ENCODE results near the gene NTN1. TPM values are rescaled to one million over a fixed set of nuclear protein-coding genes. Genes with fewer than 3 reads are reported as not detected.
A peak's percentile ranks its signal among the peaks of the same experiment; 100 is the strongest.
"Not testable (repeated sequence)": the region's sequence is repeated elsewhere in the genome, so short reads cannot be mapped to it uniquely, and the experiment has no call there.

NTN1 gene
- total RNA-seq, 4 donors from 2014 or later: 74.3 to 211 (median 107) TPM

DNA sequence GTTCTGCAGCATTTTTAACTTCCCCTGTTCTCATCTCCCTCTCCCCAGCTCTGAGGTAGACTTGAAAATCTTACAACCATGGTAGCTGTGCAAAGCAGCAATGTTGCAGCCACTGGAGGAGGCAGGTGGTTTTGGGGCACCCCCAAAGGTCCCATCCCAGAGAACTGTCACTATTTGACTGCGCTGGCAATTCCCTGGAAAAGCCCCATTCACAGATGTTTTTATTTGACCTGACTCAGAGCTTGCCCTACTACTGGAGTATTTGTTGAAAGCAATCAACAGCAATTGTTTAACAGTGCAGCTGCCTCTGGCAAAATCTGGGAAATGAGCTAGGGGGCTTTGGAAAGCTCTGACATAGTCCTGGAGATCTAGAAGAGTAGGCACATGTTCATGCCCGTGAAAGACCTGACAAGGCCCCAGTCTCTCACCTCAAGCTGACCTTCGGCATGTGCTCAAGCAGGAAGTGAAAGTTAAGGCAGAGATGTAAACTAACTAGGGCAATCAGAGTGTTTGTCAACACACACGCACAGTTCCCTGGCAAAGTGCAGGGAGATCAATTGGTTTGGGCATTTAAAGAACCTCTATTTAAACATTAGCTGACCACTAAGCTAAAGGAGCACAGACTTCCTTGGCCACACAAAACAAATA is 36.1 kb upstream of the NTN1 start:
- Histone ChIP-seq H3K4me3 (no peak overlapping the region), H3K27me3 (no peaks in the 10 kb centered on the region), H3K9me3 (peaks cover 0 to 7% (median 0%) of the 10 kb centered on the region in 3 donors), H3K4me1 (no peaks in the 10 kb centered on the region), H3K27ac (no peak overlapping the region), H3K36me3 (no peaks in the 10 kb centered on the region)
- no peak for ATAC-seq
- 71 to 90% methylated on average over 2 to 4 of the region's 4 CpGs for WGBS, 2 donors (ENCODE audit: low coverage in 1 of 2)
- TF ChIP-seq EP300 (IDR thresholded peaks at IDR 0.05) (no peak), POLR2A (IDR thresholded peaks at IDR 0.05) (no peak), POLR2AphosphoS5 (IDR thresholded peaks at IDR 0.05) (no peak)
- TF ChIP-seq, protein P1, sequence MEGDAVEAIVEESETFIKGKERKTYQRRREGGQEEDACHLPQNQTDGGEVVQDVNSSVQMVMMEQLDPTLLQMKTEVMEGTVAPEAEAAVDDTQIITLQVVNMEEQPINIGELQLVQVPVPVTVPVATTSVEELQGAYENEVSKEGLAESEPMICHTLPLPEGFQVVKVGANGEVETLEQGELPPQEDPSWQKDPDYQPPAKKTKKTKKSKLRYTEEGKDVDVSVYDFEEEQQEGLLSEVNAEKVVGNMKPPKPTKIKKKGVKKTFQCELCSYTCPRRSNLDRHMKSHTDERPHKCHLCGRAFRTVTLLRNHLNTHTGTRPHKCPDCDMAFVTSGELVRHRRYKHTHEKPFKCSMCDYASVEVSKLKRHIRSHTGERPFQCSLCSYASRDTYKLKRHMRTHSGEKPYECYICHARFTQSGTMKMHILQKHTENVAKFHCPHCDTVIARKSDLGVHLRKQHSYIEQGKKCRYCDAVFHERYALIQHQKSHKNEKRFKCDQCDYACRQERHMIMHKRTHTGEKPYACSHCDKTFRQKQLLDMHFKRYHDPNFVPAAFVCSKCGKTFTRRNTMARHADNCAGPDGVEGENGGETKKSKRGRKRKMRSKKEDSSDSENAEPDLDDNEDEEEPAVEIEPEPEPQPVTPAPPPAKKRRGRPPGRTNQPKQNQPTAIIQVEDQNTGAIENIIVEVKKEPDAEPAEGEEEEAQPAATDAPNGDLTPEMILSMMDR (IDR thresholded peaks at IDR 0.05): no peak

DNA sequence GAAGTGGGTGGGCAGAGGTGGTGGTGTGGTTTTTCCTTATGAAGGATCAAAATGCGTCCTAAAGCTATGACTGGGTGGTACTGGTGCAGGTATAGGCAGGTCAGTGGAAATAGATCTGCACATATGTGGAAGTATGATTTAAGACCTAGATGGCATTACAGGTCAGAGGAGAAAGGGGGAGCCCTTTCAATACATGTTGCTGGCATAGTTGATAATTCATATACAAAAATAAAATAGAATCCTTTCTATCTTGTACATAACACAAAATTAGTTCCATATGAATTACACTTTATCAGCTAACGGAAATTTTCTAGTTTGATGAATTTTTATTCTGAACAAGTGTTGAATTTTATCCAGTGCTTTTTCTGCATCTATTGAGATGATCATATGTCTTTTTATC is 35.0 kb upstream of the NTN1 start:
- H3K9me3 ChIP-seq: peaks cover 0 to 7% (median 0%) of the 10 kb centered on the region in 3 donors
- 66 to 81% methylated on average over 2 of the region's 2 CpGs for WGBS, 2 donors (ENCODE audit: low coverage in 1 of 2)
- no peaks in the 10 kb centered on the region for H3K27me3 ChIP-seq
- H3K27ac ChIP-seq: no peak overlapping the region
- H3K4me1 ChIP-seq: no peaks in the 10 kb centered on the region
- no peak for ATAC-seq
- TF ChIP-seq, protein P1 (IDR thresholded peaks at IDR 0.05): peak in 1 of 4 experiments; percentile 12
- TF ChIP-seq EP300 (IDR thresholded peaks at IDR 0.05): no peak
- no peak overlapping the region for H3K4me3 ChIP-seq
- H3K36me3 ChIP-seq: no peaks in the 10 kb centered on the region

DNA sequence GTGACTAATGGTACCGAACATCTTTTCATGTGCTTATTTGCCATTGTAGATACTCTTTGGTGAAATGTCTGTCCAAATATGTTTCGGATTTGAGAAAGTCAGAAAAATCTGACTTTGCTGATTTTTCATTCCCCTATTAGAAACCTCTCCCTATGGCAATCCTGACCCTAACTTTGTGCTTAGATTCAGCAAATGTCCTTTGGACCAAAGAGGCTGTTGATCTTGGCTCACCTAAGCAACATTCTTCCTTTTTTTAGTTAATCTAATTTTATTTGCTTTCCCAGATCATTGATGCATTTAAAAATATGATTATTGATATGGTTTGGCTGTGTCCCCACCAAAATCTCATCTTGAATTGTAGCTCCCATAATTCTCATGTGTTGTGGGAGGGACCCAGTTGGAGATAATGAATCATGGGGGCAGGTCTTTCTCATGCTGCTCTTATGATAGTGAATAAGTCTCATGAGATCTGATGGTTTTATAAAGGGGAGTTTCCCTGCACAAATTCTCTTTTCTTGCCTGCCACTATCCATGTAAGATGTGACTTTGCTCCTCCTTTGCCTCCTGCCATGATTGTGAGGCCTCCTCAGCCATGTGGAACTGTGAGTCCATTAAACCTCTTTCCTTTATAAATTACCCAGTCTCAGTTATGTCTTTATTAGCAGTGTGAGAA is 32.9 kb upstream of the NTN1 start:
- not testable (repeated sequence) for H3K4me3 ChIP-seq, H3K27ac ChIP-seq, H3K27me3 ChIP-seq, ATAC-seq, H3K4me1 ChIP-seq, H3K36me3 ChIP-seq, H3K9me3 ChIP-seq
- WGBS, 2 donors (ENCODE audit: low coverage in 1 of 2): 50% methylated on average over 2 of the region's 2 CpGs; no CpG with 5 or more reads in 1 of the 2 donors

DNA sequence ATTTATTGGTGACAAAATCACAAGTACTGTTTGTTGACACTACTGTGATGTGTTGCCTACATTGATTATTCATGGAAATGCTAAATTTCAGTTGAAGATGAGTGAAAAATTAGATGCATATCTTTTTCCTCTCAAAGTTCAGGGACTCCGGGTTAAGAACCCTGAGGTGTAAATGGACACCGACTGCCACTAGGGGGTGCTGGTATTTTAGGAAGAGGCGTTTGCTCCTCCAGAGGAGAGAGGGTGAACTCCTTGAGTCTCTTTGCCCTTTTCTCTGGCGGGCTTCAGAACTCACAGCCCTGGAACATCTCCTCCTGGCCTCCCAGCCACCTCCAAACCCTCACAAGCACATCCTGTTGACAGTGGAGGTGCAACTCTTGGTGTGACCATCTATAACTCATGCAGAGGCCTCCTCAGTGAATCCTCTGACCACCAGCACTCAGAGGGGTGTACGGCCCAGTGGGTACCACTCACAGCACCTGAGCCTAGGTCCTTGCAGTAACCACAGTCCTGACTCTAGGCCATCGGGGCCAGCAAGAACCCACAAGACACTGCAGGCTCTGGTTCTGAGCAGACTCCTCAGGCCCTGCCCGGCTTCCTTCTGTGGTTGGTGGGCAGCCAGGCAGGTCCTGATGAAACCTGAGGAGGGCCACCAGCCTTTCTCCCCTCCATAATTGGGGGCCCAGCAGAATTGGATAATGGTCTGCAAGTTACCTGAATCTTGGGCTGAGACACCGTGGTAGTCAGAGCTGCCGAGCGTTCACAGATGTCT is 29.6 kb upstream of the NTN1 start:
- no peaks in the 10 kb centered on the region for H3K36me3 ChIP-seq
- TF ChIP-seq EP300 (IDR thresholded peaks at IDR 0.05): no peak
- TF ChIP-seq, protein P1 (IDR thresholded peaks at IDR 0.05): peak; percentile 76 to 92 (median 88)
- no peaks in the 10 kb centered on the region for H3K9me3 ChIP-seq
- no peaks in the 10 kb centered on the region for H3K27me3 ChIP-seq
- H3K4me3 ChIP-seq: no peak overlapping the region
- WGBS, 2 donors (ENCODE audit: low coverage in 1 of 2): 20 to 56% methylated on average over 4 to 8 of the region's 10 CpGs
- peak; percentile 80 for ATAC-seq
- peaks cover 0 to 7% (median 0%) of the 10 kb centered on the region in 3 donors for H3K4me1 ChIP-seq
- H3K27ac ChIP-seq: no peak overlapping the region

DNA sequence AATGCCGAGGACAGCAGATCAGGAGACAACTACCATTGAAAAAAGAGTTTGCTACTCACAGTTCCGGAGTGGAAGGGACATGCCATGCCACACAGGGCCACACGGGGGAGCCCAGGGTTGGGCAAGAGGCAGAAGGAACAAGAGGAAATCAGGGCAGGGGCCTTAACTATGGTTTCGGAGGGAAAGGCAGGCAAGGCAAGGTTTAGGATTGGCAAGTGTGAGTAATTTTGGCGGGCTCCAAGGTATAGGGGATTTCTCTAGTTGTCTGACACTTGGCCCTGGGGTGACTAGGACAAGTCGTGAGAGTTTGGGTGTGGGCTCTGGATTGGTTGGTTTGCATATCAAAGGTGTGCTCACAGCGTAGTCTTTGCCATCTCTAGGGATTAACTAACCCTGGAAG is 27.0 kb upstream of the NTN1 start:
- H3K4me1 ChIP-seq: peaks cover 0 to 7% (median 0%) of the 10 kb centered on the region in 3 donors
- WGBS, 2 donors (ENCODE audit: low coverage in 1 of 2): 74 to 90% methylated on average over 2 to 6 of the region's 7 CpGs
- H3K36me3 ChIP-seq: no peaks in the 10 kb centered on the region
- no peak overlapping the region for H3K27ac ChIP-seq
- no peak for ATAC-seq
- H3K4me3 ChIP-seq: no peak overlapping the region
- no peaks in the 10 kb centered on the region for H3K9me3 ChIP-seq
- H3K27me3 ChIP-seq: no peaks in the 10 kb centered on the region
- TF ChIP-seq, protein P1 (IDR thresholded peaks at IDR 0.05): peak; percentile 42 to 81 (median 52)
- TF ChIP-seq POLR2AphosphoS5 (IDR thresholded peaks at IDR 0.05) (no peak), EP300 (IDR thresholded peaks at IDR 0.05) (no peak), POLR2A (IDR thresholded peaks at IDR 0.05) (no peak)

Data from gastroesophageal sphincter (tissue), 4 donors.